Hematopoietic multipotent progenitor cell treated with erythropoietin and hydrocortisone succinate and interleukin-3 and kit ligand, for 4 days (in vitro differentiated cells): ENCODE measurements around the gene DIP2A.
"Not testable (repeated sequence)": the region's sequence is repeated elsewhere in the genome, so short reads cannot be mapped to it uniquely, and the experiment has no call there.

Source experiments
- DNase-seq: peaks from one replicate; pipeline ENCODE4 v3.0.0-alpha.2; 2015

The DIP2A gene

DNA sequence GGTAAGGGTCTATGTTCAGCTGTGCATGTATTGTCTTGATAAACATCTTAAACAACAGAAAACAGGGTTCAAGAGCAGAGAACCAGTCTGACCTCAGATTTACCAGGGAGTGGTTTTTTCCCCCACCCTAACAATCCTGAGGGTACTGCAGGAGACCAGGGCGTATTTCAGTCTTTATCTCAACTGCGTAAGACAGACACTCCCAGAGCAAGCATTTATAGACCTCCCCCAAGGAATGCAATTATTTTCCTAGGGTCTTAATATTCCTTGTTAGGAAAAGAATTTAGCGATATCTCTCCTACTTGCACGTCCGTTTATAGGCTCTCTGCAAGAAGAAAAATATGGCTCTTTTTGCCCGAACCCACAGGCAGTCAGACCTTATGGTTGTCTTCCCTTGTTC lies 9.8 kb upstream of the DIP2A start:
- DNase-seq = peak; percentile 9

DNA sequence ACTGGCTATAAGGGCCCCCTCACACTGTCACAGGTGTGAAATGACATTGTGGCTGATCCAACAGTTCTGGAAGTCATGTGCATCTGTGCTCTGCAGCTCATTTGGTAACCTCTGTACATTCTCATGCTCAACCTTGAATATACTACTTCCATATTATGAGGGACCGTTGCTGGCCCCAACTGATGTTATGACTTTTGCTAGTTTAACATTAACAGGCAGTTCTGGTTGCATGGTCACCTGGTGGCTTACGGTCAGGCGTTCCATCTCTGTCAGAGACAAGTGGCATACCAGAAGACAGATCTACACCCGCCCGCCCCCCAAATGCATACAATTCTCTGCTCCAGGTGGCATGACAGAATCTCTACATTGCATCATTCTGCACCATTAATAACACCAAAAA lies 6.0 kb upstream of the DIP2A start:
- DNase-seq = no peak

DNA sequence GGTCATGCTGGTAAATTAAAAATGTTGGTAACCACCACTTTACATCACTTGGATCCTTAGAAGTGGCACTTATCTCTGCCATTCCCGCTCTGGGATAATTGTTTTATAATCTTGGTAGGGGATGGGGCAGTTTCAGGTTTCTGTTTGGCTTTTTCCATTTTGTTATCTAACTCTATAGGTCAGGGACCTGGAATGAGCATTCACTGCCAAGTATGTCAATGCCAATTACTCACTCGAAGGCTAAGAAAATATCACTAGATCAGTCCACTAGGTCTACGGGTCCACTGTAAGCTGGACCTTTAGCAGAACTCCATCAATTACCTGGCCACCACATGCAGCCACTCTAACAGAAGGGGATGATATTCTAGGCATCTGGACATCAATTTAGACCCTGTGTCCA lies 4.5 kb upstream of the DIP2A start:
- DNase-seq = no peak

DNA sequence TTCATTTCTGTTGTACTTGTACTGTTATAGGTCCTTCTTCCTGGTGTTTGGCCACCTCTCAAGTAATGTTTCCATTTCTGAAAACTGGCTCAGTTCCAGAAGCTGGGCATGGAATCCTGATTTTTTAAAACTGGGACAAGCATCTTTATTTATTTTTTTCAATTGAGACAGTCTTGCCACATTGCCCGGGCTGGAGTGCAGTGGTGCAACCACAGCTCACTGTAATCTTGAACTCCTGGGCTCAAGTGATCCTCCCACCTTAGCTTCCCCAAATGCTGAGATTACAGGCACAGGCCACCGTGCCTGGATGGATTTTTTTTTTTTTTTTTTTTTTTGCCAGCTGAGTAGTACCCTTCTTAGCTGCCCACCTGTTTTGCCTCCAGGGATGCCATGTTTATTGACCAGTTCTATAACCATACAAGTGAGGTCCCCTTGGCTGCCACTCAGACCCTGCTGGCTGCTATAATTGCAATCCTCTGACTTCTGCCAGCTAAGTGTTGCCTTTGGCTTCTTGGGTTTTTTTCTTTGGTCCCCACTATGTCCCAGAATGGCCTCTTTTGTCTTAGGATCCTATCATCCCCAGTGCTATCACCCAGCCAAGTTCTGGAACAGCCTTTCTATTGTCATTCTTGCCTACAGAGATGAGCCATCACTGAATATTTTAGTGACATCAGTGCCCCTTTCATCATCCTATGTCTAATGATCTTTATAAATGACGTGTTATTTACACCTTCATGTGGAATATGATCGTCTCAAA lies 3.9 kb upstream of the DIP2A start:
- no peak for DNase-seq

DNA sequence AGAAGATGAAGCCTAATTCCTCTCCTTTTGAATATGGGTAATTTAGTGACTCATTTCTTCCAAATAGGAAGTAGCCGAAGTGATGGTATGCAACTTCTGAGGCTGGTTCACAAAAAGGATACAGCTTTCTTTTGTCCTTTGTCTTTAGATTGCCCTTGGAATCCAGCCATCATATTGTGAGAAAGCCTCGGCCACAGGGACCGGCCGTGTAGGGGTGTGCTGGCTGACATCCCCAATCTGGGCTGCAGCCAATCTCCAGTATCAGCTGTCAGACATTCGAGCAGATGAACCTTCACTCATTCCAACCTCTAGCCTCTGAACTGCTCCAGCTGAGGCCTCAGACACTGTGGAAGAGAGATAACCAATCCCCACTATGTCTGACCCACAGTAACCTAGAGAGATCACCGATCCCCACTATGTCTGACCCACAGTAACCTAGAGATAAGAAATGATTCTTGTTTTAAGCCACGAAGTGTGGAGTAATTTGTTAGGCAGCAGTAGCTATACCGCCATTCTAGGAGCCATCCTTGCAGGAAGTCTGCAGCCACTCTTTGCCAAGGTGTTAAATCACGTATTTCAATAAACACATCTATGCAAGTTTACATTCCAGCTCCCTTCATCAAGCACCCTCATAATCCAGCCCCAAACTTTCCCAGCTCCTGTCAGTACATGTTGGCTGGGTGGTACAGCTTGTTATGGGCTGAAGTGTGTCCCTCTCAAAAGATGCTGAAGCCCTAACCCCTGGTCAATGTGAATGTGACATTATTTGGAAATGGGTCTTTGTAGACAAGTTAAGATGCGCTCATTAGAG lies 2.9 kb upstream of the DIP2A start:
- peak; percentile 86 for DNase-seq

DNA sequence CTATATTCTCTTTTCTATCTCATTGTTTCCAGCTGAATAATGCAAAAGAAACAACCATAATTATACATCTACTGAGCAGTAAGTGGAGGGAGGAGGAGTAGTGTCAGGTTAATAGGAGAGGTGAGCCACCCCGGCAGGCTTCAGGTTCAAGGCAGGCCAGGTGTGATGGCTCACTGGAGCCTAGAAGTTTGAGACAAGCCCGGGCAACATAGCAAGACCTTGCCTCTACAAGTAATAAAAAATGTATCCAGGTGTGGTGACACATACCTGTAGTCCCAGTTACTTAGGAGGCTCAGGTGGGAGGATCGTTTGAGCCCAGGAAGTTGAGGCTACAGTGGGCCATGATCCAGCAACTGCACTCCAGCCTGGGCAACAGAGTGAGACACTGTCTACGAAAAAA lies 1.9 kb upstream of the DIP2A start:
- no peak for DNase-seq

DNA sequence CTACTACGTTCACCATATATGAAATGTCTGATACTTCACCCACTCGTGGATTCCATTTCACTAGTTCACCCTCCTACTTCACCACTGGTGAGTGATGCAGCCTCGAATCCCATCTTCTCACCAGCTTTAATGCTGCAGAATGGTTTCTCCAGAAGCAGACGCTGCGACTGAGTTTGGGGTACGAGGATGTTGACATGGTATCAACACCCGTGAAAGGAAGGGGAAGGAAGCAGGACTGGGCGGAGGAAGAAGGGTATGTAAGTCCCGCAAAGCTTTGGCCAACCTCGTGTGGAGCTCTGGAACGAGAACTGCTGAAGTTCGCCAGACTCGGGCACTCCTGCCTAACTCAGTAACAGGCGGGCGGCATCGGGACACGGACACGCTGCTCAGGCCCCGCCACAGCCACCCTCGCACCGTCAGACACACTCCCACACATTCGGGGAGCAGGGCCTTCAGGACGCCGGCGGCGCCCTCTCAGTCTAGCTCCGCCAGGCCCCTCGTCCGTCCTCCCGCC lies 833 bp upstream of the DIP2A start:
- DNase-seq = peak; percentile 77

DNA sequence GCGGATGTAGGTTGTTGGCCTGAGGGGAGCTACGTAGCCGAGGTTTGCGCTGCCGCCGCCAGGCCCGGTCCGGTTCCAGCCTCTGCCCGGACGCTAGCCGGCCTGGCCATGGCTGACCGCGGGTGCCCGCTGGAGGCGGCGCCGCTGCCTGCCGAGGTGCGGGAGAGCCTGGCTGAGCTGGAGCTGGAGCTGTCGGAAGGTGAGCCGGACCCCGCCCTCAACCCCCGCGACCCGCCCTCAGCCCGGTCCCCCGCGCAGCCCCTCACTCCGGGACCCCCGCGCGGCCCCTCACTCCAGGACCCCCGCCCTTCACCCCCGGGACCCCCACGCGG lies 299 bp downstream of the DIP2A start:
- no peak for DNase-seq

DNA sequence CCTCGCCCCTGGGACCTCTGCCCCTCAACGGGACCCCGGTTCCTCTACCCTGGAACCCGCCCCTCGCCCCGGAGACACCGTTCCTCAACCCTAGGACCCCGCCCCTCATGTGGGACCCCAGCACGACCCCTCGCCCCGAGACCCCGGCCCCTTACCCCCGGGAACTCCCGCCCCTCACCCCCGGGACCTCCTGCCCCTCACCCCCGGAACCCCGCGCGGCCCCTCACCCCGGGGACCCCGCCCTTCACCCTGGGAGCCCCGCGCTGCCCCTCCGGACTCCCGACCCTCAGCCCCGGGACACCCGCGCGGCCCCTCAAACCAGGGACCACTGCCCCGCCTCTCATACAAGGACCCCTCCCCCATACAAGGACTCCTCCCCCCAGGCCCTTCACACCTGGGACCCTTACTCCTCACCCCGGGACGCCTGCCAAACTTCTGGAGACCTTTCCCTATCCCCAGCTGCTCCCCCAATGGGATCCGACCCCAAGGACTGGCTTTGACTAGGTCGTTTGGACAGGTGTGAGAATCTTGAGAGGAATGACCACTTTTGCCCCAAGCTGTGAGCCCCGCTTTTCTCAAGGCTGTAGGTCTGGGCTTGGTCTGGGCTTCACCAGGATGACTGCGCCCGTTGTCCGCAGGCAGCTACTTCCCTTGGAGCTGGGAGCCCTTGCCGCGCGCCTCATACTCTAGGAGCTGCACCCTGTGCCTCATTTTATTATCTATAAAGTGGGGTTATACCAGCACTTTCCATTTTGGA lies 843 bp downstream of the DIP2A start:
- peak; percentile 71 for DNase-seq

DNA sequence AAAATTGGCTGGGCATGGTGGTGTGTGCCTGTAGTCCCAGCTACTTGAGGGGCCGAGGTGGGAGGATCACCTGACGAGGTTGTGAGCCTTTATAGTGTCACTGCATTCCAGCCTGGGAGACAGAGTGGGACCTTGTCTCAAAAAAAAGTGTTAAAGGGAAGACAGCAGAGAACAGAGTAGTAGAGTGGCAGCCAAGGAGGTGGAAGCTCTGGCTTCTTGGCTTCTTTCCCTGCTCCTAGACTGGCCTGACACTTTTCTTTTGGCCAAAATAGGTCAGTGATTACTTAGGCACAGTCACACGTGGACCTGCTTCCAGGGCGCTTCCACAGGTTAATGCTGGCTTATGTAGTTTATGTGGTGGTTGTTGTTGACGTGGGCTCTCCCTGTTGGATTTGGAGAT lies 3.2 kb downstream of the DIP2A start:
- no peak for DNase-seq

DNA sequence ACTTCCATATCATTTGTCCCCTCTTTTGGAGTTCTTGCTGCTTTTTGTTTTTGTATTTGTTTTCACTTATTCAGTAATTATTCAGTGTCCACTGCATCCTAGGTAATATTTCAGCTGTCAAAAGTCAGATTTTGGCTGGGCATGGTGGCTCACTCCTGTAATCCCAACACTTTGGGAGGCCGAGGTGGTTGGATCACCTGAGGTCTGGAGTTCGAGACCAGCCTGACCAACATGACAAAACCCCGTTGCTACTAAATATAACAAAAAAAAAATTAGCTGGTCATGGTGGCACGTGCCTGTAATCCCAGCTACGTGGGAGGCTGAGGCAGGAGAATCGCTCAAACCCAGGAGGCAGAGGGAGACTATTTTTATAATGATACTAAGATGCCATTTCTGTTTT lies 6.5 kb downstream of the DIP2A start:
- DNase-seq = not testable (repeated sequence)

DNA sequence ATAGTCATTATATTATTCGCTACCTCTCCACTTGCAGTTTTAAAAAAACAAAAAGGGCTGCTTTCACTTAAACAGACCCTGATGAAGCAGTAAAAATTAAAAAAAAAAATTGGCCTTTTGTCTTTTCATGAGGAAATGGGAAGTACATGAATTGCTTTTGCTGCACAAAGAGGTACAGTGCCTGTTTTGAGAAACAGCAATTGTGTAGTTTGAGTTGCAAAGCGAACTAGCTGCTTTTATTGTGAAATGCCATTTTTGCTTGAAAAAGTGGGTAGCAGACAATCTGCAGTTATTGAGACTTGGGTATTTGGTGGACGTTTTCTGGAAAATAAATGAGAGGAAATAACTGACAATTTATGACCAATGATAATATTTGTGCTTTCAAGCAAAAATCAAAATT lies 7.0 kb downstream of the DIP2A start:
- DNase-seq = peak; percentile 11

DNA sequence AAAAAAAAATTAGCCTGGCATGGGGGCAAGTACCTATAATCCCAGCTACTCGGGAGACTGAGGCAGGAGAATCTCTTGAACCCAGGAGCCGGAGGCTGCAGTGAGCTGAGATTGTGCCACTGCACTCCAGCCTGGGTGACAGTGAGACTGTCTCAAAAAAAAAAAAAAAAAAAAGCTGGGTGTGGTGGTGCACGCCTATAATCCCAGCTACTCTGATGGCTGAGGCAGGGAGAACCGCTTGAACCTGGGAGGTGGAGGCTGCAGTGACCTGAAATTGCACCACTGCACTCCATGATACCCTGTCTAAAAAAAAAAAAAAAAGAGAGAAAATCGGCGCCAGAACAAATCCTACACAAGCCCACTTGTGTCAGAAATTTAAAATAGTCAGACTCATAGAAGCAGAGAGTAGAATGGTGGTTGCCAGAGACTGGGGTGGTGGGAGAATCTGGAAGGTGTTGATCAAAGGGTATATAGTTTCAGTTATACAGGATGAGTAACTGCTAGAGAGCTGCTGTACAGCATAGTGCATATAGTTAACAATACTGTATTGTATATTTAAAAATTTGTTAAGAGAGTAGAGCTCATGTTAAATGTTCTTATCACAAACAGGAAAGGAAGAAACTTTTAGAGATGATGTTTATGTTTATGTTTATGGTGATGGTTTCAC lies 9.6 kb downstream of the DIP2A start:
- DNase-seq = no peak

DNA sequence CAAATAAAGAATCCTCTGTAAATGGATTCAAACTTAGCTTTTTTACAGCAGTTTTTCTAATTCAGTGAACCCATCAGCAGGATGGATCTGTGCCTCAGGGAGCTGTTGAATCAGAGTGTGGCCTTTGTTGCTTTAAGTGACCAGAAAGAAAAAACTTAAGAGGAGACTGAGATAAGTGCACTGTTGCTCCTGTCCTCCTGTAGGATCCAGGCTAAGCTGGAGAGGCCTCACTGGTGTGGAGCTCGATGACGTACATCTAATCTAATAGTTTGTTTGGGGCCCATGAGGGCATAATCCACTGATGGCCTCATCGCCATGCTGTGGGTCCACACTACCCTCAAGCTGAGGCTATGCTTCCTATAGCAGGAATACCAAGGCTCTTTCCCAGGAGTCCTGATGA lies 10.6 kb downstream of the DIP2A start:
- no peak for DNase-seq

DNA sequence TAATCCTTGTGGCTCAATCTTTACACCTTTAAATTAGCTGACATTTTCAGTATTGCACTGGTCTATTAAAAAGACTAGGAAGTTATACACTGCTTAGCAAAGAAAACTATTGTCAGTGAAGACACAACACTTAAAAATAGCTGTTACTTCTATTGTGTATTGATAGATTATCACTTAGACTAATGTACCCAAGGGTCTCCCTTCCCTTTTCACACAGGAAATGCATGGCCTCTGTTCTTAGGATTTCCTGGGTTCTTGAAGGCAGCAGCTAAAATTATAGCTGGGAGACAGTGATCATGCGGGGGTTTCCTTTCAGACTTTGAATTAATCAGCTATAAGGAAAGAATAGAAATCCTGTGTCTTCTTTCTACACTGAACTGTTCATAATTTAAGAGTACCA lies 12.8 kb downstream of the DIP2A start:
- no peak for DNase-seq

DNA sequence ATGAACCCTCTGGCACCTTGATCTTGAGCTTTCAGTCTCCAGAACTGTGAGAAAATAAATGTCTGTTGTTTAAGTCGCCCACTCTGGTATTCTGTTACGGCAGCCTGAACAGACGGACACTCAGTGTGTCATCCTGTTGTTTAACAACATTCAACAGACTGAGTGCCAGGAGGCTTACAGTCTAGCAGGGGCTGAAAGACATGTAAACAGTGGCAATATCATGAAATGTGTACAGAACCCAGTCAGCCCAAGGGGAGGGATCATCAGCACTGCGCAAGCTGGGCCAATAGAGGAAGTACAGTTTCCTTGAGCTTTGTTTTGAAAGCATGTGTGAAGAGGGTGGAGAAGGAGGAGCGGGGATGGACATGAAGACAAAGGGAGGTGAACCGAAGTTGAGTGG lies 13.6 kb downstream of the DIP2A start:
- DNase-seq = peak; percentile 71

DNA sequence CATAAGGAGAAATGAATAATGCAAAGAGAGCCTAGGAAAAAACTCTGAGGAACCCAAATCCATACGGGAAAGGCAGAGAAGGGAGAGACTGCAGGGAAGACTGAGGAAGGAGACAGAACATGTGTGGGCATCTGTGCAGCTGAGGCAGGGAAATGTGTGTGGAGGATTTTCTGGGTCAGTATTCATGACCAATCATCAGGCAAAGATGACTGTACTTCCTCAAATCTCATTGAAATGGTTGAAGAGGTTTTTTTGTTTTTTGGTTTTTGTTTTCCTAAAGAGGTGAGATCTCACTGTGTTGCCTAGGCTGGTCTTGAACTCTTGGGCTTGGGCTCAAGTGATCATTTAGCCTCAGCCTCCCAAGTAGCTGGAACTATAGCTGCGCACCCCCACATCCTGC lies 15.7 kb downstream of the DIP2A start:
- peak; percentile 15 for DNase-seq

DNA sequence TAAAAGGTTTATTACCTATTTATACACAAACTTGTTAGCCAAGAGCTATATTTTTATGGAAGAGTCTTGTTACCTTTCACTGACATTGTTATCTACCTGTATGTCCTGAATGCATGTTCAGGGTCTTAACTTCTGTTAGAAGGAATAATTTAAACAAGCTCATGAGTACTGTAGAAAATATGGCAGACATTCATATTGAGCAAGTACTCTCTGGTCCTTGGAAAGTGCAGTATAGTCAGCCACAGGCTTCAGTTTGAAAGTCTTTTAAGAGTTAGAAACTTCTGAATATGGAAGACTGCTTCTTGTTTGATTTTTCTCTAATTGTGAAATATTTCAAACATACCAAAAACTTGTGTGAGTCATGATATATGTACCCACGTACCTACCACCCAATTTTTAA lies 16.6 kb downstream of the DIP2A start:
- DNase-seq = no peak

DNA sequence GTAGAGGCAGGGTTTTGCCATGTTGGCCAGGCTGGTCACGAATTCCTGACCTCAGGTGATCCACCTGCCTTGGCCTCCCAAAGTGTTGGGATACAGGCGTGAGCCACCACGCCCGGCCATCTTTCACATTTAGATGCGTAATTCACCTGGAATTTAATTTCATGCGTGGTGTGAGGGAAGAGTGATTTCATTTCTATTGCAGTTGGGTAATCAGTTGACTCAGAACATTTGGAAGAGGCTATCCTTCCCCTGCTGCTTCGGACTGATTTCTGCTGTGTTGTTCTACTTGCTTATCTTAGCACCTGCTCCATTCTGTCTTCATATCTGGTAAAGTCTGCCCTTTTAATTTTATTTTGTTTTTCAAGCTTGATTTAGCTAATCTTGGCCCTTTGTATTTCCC lies 19.1 kb downstream of the DIP2A start:
- no peak for DNase-seq

DNA sequence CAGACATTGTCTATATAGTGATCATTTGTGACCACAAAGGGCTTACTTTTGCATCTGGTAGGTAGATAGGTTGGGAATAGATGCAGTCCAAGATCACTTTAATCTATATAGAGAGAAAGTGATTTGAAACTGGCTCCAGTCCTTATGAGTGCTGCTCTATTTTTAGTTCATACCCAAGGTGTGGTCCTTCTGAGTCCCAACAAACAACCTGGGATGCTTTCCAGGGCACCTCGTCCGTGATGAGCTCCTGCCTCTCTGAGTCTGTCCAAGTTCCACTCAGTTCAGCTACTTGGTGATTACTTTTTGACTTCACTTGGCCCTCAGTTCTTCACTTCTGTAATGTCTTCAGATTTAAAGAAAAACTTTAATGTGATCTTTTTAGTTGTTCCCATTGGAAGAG lies 20.2 kb downstream of the DIP2A start:
- DNase-seq = no peak

DNA sequence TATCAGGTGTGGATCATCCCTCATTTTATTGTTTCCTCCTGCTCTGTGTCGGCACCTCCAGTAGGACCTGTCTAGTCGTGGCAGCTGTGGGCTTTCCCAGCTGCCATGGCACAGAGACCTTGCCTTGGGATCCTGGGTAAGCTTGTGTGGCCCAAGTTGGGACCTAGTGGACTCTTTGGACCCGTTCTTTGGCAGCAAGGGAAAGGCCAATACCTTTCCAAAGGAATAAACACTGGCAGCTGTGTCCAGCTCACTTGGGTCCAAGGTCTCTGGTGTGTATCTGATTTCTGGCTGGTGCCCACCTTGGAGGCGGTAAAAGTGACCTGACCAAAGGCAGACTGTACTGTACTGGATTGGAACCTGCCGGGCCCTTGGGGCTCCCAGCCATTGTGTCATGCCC lies 21.8 kb downstream of the DIP2A start:
- DNase-seq = no peak

DNA sequence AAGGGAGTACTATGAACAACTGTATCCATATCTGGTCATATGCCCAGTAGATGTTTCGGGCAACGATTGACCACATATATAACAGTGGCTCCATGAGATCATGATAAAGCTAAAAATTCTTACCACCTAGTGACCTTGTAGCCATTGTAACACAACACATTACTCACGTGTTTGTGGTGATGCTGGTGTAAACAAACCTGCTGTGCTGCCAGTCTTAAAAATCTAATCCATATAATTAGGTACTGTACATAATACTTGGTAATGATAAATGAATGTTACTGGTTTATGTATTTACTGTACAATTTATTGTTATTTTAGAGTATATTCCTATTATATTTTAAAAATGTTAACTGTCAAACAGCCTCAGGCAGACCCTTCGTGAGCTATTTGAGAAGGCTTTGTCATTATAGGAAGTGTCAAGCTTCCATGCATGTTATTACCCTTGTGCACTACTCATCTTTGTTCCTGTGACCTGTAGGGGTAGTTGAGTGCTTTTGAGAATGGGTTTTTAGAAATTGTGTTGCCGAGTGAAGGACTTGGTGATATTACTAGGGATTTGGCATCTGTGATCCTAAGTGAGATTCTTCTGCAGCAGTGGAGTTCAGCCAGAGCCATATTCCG lies 23.6 kb downstream of the DIP2A start:
- no peak for DNase-seq

DNA sequence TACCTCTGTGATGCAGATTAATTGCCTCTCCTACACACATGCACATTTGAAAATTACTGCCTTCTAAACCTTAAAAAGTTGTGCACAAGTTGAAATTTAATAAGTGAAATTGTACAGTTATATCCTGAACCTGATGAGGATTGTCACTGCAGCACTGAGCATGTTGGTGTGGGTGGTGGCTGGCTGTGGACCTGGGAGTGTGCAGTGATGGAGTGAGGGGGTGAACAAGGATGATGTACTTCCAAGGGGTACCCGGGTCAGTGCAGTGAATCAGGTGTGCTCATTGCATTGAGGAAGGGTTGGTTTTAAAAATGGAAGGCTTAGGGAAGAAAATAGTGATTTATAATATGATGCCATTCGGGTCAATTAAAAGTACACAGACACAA lies 24.1 kb downstream of the DIP2A start:
- DNase-seq = no peak
